Glomerular visceral epithelial cell (primary cell): ENCODE measurements around the gene PCYT1B.
"Not testable (repeated sequence)": the region's sequence is repeated elsewhere in the genome, so short reads cannot be mapped to it uniquely, and the experiment has no call there.

Experiments used
- DNase-seq: peaks from one replicate; pipeline ENCODE4 v3.0.0-alpha.2; 2016; ENCODE audit errors: extremely low spot score

The PCYT1B gene

GRCh38 chrX:24647257-24648058, at the start of gene PCYT1B:
PCYT1B (minus strand) TSS chrX:24647347; CDS start chrX:24647105, 242 bp downstream.
- peak; percentile 11 for DNase-seq

- no peak for DNase-seq
Observed at GRCh38 chrX:24696294-24696693, 49.1 kb upstream of the PCYT1B start.

GRCh38 chrX:24694825-24695224, 47.7 kb upstream of the PCYT1B start:
- no peak for DNase-seq

GRCh38 chrX:24693453-24694202, 46.5 kb upstream of the PCYT1B start, which contains the start of gene POLA1:
POLA1 (plus strand) TSS chrX:24693918; CDS start chrX:24693962, 44 bp downstream.
- DNase-seq, result peak; percentile 95

- no peak for DNase-seq
Observed at GRCh38 chrX:24692305-24692704, 45.2 kb upstream of the PCYT1B start.

GRCh38 chrX:24684048-24684447, 36.9 kb upstream of the PCYT1B start:
- DNase-seq, result no peak

- no peak for DNase-seq
Observed at GRCh38 chrX:24682739-24683432, 35.7 kb upstream of the PCYT1B start.

- DNase-seq, result peak; percentile 8
Observed at GRCh38 chrX:24676403-24677024, 29.4 kb upstream of the PCYT1B start.

- no peak for DNase-seq
Observed at GRCh38 chrX:24673424-24673823, 26.3 kb upstream of the PCYT1B start.

- no peak for DNase-seq
Observed at GRCh38 chrX:24672701-24673190, 25.6 kb upstream of the PCYT1B start.

GRCh38 chrX:24668111-24668510, 21.0 kb upstream of the PCYT1B start:
- no peak for DNase-seq

- no peak for DNase-seq
Observed at GRCh38 chrX:24662352-24662751, 15.2 kb upstream of the PCYT1B start.

- no peak for DNase-seq
Observed at GRCh38 chrX:24661292-24661691, 14.1 kb upstream of the PCYT1B start.

- DNase-seq, result no peak
Observed at GRCh38 chrX:24659646-24660045, 12.5 kb upstream of the PCYT1B start.

GRCh38 chrX:24659106-24659505, 12.0 kb upstream of the PCYT1B start:
- DNase-seq, result no peak

GRCh38 chrX:24658421-24658820, 11.3 kb upstream of the PCYT1B start:
- DNase-seq, result no peak

- DNase-seq, result no peak
Observed at GRCh38 chrX:24657671-24658386, 10.7 kb upstream of the PCYT1B start.

- not testable (repeated sequence) for DNase-seq
Observed at GRCh38 chrX:24655679-24656078, 8.5 kb upstream of the PCYT1B start.

- no peak for DNase-seq
Observed at GRCh38 chrX:24651783-24652182, 4.6 kb upstream of the PCYT1B start.

GRCh38 chrX:24648495-24648894, 1.3 kb upstream of the PCYT1B start:
- DNase-seq, result no peak

- no peak for DNase-seq
Observed at GRCh38 chrX:24646745-24647182, 383 bp downstream of the PCYT1B start.
